ENCODE results near the gene ANKLE2. TPM values are rescaled to one million over a fixed set of nuclear protein-coding genes. Genes with fewer than 3 reads are reported as not detected.

The ANKLE2 gene
- 52.4 and 63.3 TPM in 2 replicates for total RNA-seq

GRCh38 chr12:132761032-132761920 lies at the start of gene ANKLE2:
TSS of gene ANKLE2 (minus strand) at chr12:132761832. CDS start at chr12:132761798, 34 bp downstream.

GRCh38 chr12:132710405-132711079 lies 51.1 kb downstream of the ANKLE2 start, which contains the start of gene PGAM5:
TSS of gene PGAM5 (plus strand) at chr12:132710842. CDS start at chr12:132710877, 35 bp downstream.

GRCh38 chr12:132687211-132688164 lies 74.1 kb downstream of the ANKLE2 start, which contains the start of the genes POLE and PXMP2:
TSS of gene POLE (minus strand) at chr12:132687342. CDS start at chr12:132687315, 27 bp downstream.
TSS of gene PXMP2 (plus strand) at chr12:132687587. CDS start at chr12:132687671, 84 bp downstream.

Other genes with a start within 250 kb of the ANKLE2 start
- gene LRCOL1, start 151.2 kb downstream of the ANKLE2 start, total RNA-seq = 0.14 TPM in 1 of 2 replicates, not detected in the other
- not detected in 2 replicates for gene P2RX2, start 143.1 kb downstream of the ANKLE2 start, total RNA-seq
- gene POLE, start 74.5 kb downstream of the ANKLE2 start, total RNA-seq = 7.3 and 9.7 TPM in 2 replicates
- gene PXMP2, start 74.2 kb downstream of the ANKLE2 start, total RNA-seq = 16.8 and 19.2 TPM in 2 replicates
- 22.3 and 29.0 TPM in 2 replicates for gene PGAM5, start 51.0 kb downstream of the ANKLE2 start, total RNA-seq
- 103 and 185 TPM in 2 replicates for gene GOLGA3, start 67.0 kb upstream of the ANKLE2 start, total RNA-seq
- 28.7 TPM in 2 replicates for gene CHFR, start 125.8 kb upstream of the ANKLE2 start, total RNA-seq
- gene ZNF605, start 194.5 kb upstream of the ANKLE2 start, total RNA-seq = 8.1 and 10.1 TPM in 2 replicates
- gene ZNF26, start 224.5 kb upstream of the ANKLE2 start, total RNA-seq = 8.2 and 11.1 TPM in 2 replicates